Tibial nerve (tissue), 4 donors: ENCODE data around the gene UBASH3B.

ENCODE experiments used
- EP300 ChIP-seq, 2 donors: sonication (generic); formaldehyde crosslinking; IDR thresholded peaks; one replicate each; pipeline ENCODE4 v1.6.1; 2017; ENCODE audit warnings: antibody characterized with exemption in 2 of 2, mild to moderate bottlenecking in 1 of 2
- POLR2A ChIP-seq, 2 donors: fragments of 450-650 bp; IDR thresholded peaks; one replicate each; pipeline ENCODE4 v1.6.1; 2017; ENCODE audit warnings: antibody characterized with exemption in 2 of 2, mild to moderate bottlenecking in 2 of 2, moderate library complexity in 2 of 2
- TF ChIP-seq, protein P1 (sequence below), 5 experiments: fragments of 200-600 bp in 3 of 5; fragments of 450-650 bp in 2 of 5; sonication (generic) in 3 of 5; IDR thresholded peaks; one replicate each; pipeline ENCODE4 v1.5.1; 2016 to 2019; ENCODE audit warnings: antibody characterized with exemption in 5 of 5, mild to moderate bottlenecking in 3 of 5, moderate library complexity in 2 of 5

DNA sequence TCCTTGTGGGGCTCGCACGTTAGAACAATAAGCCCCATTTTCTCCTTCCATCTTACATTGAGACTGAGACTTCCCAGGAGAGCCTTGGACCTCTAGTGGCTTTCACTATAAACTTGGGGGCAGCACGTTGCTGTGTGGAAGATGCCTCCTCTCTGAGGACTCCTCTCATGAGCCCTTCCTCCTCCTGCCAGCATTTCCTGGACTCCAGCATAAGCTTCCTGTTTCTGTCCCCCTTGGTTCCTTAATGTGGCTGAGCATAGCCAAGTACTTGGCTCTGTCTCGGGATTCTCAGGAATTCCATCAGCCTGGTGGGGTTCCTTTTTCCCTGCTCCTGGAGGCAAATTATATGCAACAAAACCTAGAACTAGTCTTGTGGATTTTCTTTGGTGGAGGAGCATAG, 38.8 kb upstream of the UBASH3B start:
- TF ChIP-seq, protein P1, sequence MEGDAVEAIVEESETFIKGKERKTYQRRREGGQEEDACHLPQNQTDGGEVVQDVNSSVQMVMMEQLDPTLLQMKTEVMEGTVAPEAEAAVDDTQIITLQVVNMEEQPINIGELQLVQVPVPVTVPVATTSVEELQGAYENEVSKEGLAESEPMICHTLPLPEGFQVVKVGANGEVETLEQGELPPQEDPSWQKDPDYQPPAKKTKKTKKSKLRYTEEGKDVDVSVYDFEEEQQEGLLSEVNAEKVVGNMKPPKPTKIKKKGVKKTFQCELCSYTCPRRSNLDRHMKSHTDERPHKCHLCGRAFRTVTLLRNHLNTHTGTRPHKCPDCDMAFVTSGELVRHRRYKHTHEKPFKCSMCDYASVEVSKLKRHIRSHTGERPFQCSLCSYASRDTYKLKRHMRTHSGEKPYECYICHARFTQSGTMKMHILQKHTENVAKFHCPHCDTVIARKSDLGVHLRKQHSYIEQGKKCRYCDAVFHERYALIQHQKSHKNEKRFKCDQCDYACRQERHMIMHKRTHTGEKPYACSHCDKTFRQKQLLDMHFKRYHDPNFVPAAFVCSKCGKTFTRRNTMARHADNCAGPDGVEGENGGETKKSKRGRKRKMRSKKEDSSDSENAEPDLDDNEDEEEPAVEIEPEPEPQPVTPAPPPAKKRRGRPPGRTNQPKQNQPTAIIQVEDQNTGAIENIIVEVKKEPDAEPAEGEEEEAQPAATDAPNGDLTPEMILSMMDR (IDR thresholded peaks at IDR 0.05) = no peak
- TF ChIP-seq EP300 (IDR thresholded peaks at IDR 0.05) (no peak), POLR2A (IDR thresholded peaks at IDR 0.05) (no peak)
